Activated T-cell treated with anti-CD3 and anti-CD28 coated beads for 48 hours (primary cell): ENCODE results near the gene HOATZ.
A peak's percentile ranks its signal among the peaks of the same experiment; 100 is the strongest.

Experiments
- DNase-seq: peaks from one replicate; pipeline ENCODE4 v3.0.0-alpha.2; 2020; ENCODE audit warnings: low read depth

The HOATZ gene

DNA sequence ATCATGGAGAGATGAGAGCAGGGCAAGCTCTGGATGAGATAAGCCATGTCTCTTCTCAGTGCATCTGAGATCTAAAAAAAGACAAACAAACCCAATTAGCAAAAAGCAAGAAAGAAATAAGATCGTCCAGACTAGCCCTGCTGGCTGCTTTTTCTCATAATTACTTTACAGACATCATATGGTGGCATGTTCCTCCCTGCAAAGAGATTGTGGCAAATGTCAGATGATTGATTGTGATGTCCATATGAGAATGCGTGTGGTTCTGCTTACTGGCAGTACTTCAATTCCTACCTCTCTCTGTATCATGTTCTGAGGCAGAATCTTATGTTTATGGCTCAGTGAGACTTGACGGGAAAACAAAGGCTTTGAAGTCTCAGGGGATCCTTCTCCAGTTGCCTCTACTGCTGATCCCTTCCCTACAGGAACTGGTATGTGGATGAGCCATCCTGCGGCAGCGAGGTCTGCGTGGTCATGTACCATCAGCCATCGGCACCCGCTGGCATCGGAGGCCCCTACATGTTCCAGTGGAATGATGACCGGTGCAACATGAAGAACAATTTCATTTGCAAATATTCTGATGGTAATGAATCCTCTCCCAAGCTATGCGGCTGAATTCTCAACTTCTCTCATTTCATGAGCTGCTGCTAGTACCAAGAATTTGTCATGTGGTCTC lies 34.8 kb downstream of the HOATZ start:
- DNase-seq: no peak

DNA sequence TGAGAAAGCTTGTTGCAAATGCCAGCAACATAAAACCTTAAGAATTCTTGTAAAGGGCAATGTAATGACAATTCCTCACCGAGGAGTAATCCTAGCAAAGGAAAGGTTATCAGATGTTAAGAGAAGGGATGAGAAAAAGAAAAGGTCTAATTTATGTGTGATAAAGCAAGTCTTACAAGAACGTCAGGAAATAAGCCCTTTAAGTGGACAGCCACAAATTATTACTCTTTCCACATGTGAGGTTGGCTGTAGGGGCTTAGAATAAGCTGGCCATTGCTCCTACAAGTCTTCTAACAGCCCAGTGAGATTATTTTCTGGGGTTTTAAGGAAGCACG lies 35.3 kb downstream of the HOATZ start:
- no peak for DNase-seq

DNA sequence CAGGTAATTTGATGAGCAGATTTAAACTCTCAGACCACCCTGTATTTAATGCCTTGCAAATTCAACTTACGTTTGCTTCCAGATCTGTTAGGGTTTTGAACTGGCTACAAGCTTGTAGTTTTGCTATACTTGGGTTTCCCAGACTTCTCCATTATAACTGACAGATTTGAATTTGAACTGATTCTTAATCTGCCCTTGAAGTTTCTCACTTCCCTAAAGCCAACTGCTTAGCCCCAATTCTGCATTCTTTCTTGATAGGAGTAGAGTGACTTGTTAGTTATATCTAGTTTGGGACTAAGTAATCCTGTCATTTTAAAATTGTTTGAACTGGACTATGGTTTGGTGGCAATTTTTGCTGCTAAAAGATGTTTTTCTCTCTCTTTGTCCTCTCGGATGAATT lies 35.7 kb downstream of the HOATZ start:
- no peak for DNase-seq

DNA sequence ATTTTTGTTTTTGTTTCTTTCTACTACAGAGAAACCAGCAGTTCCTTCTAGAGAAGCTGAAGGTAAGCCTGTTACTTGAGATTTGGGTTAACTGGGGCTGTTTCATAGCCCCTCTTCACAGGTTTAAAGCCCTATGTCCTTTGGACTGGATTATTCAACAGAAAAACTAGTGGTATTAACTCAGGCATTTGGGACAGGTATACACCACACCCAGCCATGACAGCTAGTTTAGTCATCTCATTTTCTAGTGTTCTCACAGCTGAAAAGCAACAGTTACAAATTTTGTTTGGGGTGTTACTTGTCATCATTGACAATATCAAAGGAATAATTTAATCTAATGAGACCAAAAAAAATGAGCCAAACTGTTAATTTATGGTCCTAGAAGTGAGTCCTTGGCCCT lies 40.0 kb downstream of the HOATZ start:
- DNase-seq: no peak

DNA sequence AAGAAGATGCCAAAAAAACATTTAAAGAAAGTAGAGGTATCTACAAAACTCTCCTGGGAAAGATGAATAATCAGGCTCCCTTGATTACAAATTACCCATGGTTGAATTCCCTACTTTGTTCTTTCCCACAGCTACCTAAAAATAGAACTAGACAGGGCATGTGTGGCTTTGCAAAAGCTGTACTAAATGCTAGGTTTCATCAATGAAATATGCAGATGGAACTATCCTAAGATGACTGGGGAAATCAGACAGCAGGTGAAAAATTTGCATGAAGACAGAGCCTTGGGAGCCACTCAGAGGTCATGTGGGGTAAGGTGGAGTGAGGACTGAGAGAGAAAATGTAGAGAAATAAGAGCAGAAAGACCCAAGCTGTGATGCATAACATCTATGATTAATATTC lies 40.7 kb downstream of the HOATZ start:
- no peak for DNase-seq

DNA sequence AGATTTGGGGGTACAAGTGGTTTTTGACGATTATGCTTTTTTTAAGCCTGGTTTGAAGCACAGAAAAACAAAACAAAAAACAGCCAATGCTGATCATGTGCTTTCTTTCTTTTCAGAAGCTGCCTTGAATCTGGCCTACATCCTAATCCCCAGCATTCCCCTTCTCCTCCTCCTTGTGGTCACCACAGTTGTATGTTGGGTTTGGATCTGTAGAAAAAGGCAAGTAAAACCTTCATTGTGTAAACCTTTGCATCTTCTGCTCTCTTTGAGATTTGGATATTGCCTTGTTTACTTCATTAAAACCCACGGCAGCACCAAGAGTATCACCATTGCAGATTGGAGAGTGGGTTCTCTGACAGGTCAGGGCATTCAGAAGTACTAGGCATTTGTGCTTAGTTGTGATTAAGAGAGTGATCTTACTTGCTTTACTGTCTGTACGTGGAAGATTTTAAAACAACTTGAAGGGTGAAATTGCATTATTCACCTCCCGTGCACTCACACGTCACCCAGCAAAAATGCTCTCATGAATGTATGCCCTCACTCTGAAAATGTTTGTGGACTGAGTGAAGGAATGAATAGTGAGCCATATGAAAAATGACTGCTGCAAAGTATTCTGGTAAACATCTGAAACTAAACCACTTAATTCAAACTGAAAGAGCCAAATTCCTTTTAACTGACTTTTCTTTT lies 43.0 kb downstream of the HOATZ start:
- DNase-seq: no peak

DNA sequence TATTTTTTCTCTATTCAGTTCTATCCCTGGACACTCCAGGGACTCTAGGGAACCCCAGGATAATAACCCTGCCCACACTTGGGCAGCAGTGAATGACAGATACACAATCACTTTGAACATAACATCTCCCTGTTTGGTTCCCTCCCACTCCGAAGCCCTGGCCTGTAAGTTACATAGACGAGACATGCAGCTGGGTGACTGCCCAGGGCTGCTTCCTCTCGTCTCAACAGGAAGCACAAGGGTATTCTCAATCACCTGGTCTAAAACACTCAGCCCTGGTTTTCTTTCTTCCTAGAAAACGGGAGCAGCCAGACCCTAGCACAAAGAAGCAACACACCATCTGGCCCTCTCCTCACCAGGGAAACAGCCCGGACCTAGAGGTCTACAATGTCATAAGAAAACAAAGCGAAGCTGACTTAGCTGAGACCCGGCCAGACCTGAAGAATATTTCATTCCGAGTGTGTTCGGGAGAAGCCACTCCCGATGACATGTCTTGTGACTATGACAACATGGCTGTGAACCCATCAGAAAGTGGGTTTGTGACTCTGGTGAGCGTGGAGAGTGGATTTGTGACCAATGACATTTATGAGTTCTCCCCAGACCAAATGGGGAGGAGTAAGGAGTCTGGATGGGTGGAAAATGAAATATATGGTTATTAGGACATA lies 45.4 kb downstream of the HOATZ start:
- DNase-seq: no peak

DNA sequence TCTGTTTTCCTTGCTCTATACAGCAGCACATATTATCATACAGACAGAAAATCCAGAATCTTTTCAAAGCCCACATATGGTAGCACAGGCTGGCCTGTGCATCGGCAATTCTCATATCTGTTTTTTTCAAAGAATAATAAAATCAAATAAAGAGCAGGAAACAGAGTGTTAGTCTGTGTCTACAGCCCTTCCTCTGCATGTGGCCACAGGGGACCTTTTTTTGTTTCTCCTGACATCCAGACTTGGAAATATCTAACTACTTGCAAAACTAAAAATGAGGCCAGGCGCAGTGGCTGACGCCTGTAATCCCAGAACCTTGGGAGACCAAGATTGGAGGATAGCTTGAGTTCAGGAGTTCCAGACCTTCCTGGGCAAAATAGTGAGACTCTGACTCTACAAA lies 46.2 kb downstream of the HOATZ start:
- DNase-seq: no peak

DNA sequence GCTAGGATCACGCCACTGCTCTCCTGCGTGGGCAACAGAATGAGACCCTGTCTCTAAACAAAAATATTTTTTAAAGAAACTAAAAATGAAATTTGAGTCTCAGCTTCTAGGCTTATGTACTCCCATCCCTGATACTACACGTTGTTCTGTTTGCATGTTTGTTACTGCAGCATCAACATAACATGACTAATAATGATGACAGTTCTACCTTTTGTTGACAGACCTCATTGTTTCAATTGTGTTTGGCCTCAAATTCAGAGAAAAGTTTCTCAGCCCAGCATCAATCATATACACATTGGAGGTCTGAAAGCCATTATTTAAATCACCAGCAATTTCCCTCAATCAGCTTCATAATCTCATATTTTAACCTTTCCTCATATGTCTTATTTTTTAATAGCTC lies 46.7 kb downstream of the HOATZ start:
- DNase-seq: no peak

DNA sequence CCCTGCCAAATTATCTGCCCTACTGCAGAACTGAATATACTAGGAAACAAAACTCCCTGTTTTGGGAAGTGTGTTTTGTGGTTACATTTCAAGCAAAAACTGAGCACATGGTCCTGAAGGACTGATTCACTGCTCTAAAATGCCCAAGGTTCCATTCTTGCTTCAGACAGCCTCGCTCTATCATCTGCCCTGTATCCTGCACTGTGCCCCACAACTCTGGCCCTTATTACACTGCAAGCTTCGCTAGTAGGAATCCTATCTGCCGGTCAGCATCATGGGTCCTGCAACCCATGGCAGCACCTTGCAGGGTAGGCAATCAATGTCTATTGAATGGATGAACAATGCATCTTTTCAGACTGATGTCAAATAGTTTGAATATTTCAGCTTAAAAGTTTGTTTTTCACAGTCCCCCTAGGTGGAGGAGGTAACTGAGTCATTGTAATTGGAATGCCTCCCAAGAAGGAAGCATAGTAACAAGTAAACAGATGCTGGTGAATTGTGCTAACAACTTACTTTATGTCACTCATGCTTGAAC lies 47.3 kb downstream of the HOATZ start:
- no peak for DNase-seq

DNA sequence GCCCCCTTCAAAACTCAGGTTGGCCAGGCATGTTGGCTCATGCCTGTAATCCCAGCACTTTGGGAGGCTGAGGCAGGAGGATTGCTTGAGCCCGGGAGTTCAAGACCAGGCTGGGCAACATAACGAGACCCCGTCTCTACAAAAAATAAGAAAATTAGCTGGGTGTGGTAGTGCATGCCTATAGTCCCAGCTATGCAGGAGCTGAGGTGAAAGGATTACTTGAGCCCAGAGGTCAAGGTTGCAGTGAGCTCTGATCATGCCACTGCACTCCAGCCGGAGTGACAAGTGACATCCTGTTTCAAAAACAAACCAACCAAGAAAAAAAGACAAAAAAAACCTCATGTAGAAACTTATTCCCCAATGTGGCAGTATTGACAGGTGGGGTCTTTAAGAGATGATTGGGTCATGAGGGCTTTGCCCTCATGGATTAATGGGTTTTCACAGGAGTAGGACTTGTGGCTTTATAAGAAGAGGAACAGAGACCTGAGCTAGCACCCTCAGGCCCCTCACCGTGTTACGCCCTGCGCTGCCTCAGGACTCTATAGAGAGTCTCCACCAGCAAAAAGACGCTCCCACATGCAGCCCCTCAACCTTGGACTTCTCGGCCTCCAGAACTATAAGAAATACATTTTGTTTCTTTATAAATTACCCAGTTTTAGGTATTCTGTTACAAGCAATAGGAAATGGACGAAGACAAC lies 48.3 kb downstream of the HOATZ start:
- no peak for DNase-seq

DNA sequence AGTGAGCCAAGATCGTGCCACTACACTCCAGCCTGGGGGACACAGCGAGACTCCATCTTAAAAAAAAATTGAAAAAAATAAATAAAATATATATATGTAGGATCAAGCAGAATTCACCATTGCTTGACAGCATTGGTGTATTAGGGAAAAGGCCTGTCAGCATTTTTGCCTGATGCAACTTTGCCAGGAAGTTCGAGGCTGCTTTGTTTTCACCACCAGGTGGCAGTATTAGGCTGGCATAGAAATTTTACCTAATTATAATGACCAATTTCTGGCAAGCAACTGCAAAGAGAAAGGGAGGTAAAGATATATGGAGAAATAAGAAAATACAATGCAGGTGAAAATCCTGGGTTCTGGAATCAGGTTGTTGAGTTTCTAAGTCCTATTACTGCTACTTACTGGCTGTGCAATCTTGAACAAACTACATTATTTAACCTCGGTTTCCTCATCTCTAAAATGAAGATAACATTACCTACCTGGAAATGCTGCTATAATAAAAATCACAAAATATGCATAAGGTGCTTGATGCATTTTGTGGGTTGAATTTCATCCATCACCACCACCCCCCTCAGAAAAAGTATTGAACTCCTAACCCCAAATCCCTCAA lies 50.6 kb downstream of the HOATZ start:
- DNase-seq: peak; percentile 38

DNA sequence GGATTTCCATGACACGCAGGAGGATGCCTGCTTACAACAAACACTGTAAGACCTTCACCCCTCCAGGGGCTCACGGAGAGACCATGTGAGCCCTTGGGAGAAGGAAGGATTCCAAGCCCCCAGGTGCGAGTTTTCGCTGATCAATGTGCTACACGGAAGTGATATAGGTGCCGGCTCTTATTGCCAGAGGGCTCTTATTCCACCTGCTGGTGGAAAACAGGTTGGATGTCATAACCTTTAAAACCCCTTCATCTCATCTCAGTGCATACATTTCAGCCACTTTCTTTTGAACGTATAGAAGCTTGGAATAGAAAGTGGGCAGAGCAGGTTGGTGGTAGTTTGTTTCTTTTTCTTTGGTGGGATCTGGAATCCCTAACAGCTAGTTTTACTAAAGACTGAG lies 51.7 kb downstream of the HOATZ start:
- DNase-seq: no peak

DNA sequence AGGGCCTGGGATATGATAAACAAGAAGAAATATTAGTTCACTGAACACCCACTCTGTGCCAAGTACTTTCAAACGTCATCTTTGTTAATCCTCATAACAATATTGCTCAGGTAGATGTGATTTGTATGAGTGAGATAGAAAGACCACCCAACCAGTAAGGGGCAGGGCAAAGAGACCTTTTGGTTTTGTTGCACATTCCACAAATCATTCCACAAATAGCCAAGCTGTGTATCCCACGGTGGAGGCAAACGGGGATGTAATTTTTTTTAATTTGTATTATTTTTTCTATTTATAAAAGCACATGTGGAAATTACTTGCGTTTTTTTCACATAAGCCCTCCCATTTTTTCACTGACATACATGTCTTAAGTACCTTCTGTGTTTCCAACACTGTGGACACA lies 54.9 kb downstream of the HOATZ start:
- DNase-seq: no peak

DNA sequence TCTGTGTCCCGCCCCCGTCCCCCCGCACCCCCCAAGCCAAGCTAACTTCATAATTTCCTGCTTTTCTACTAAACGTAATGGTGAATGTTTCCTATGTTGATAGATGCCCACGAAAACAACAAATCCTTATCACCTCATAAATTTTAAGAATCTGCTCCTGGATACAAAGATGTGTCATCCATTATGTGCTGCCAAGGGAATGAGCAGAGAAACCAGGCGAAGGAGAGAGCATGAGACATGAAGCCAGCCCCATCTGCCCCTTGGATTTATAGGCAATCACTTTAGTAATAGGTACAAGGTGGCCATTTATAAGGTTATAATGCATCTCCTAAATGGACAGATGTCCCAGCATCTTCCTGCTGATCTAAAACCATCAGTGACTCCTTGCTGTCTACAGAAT lies 56.2 kb downstream of the HOATZ start:
- DNase-seq: no peak

DNA sequence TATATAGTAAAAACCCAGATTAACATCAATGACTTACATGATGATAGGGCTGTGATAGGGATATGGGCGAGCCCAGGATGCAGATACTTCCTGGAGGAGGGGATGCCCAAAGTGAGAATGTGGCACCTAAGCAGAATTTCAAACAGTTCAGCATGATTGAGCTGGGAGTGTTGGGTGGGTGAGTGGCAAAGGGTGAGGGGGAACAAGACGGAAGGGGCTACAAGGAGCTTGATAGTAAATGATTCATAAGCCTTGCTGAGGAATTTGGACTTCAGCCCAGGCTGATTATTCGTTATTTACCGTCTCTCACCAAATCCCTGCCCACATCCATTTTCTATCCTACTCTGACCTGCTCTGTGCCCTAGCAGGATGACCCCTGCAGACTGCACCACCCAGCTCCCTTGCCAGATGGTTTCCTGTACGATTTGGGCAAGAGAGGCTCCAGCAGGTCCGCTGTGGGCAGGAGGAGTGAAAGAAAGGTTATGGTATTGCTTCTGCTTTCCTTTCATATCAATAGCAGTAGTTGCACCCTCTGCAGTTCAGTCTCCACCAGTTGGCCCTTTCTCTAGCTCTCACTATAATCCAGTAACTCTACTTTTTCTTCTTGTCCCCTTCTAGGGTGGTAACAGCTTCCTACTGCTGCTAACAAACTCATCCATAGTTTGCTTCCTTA lies 57.4 kb downstream of the HOATZ start:
- DNase-seq: no peak

DNA sequence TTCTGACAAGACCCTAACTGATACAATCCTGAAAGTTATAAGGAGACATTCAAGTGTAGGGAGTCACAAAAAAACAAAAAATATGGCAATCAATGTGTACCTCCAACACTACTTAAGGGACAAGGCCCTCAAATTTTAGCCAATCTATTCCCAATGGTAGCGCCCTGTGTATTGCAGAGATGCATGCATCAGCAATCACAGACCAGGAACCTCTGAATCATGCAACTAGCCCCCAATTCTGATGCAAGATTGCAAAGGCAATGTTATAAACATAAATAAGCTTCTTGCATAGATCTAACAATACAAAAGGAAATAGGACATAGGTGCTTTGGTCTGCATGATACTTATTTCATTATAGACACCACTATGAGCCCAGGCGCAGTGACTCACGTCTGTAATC lies 58.0 kb downstream of the HOATZ start:
- no peak for DNase-seq

DNA sequence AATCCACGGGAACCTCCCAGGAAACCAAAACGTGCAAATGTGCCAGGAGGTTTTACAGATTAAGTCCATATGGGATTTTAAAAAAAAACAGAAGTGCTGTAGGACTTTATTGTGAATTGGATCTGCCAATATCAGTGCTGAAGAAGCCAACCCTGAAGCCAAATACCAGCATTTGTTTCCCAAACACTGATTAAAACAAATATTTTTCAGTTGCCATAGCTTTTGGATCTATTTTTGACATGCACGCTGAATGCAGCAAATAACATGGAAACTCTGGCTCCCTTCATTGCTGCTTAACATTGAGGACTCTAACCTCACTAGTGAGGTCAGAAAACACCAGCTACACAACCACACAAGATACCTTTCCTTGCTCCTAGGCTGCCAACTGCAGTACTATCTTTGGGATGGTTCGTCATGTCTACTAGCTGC lies 59.3 kb downstream of the HOATZ start:
- DNase-seq: no peak

DNA sequence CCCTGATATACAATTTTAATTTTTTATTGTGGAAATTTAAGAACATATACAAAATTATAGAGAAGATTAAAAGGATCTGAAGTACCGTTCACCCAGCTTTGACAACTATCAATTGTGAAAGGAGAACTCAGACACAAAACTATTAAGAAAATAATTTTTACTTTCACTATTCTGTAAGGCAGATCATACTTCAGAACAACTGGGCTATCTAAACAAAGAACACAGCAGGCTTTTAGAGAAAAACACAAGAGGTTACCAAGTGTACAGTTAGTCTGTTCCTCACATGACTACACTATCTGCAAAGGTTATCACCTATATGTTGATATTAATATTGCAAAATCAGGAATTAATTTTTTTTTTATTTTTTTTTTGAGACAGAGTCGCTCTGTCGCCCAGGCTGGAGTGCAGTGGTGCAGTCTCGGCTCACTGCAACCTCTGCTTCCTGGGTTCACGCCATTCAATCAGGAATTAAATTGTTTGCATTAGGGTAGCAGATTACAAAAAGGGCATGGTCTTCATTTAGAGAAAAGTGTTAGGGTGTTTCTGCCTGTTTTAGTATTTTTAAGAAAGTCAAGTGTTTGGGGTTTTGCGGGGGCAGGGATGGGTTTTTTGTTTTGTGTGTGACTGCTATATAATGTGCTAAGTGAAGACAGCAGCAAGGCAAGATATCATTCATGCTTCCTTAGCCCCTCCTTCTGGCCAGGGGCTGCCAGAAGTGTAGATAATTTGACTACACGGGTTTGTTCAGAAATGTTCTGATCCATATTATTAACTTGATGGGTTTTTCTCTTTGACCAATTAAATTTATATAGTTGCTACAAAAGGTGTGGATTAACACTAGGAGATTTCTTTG lies 60.0 kb downstream of the HOATZ start:
- no peak for DNase-seq

DNA sequence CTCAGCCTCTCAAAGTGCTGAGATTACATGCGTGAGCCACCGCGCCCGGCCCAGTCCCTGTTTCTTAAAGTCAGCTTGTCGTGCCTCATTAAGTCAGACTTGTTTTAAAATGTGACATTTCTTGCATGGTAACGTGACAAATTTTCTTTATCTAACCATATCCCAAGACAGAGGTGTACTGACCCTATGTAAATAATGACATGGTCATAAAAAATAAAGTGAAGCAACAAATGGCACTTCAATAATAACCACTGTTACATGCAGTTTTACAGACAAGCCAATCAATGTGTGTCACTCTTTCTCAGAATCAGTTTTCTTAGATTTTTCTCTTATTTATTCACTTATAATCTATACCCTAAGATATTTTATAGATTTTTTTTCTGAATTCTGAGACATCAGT lies 61.2 kb downstream of the HOATZ start:
- DNase-seq: no peak

DNA sequence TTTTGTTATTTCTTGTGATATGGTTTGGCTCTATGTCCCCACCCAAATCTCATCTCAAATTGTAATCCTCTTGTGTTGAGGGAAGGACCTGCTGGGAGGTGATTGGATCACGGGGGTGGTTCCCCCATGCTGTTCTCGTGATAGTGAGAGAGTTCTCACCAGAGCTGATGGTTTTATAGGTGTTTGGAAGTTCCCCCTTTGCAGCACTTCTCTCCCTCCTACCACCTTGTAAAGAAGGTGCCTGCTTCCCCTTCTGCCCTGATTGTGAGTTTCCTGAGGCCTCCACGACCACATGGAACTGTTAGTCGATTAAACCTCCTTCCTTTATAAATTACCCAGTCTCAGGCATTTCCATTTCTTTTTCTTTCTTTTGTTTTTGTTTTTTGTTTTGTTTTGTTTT lies 63.2 kb downstream of the HOATZ start:
- DNase-seq: no peak
